GM18858 (cell line): ENCODE measurements around the gene SUGP1.

Experiments used
- ATAC-seq: cut with Tn5 transposase; IDR thresholded peaks from one replicate; pipeline ENCODE4 v1.9.1; 2021; ENCODE audit not compliant: unreplicated experiment

SUGP1 gene

DNA sequence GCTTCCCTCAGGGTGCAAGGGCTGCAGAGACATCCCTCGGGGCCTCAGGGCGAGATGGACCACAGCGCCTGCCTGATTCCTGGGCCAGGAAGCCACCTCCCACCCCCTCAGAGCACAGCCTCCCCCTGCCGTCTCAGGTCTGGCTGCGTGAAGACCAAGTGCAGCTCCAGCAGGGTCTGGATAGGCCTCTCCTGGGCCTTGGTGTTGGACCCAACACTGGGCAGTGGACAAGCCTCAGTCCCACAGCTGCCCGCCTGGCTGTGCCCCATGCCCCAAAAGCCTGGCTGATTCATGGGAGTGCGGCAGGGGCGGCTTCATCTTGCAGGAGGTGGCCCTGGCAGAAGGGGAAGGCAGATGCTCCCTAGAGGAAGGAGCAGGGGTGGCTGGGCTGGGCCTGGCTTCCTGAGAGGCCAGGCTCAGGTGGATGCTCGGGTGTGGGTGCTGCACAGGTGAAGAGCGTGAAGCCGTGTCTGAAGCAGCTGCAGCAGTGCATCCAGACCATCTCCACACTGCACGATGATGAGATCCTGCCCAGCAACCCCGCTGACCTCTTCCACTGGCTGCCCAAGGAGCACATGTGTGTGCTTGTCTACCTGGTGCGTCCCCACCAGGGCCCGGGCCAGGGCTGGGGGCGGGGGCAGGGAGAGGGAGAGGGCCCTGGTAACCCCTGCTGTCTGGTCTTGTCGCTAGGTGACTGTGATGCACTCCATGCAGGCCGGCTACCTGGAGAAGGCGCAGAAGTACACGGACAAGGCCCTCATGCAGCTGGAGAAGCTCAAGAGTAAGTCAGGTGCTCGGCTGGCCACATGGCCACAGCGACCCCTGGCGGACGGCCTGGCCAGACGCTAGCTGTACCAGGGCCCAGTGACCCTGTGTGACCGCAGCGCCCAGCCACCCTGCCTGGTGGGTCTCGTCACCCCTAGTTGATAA lies 22.0 kb upstream of the SUGP1 start:
- no peak for ATAC-seq

GRCh38 chr19:19341026-19341425 lies 20.7 kb upstream of the SUGP1 start:
- ATAC-seq, result no peak

GRCh38 chr19:19338082-19338481 lies 17.8 kb upstream of the SUGP1 start:
- ATAC-seq, result no peak

DNA sequence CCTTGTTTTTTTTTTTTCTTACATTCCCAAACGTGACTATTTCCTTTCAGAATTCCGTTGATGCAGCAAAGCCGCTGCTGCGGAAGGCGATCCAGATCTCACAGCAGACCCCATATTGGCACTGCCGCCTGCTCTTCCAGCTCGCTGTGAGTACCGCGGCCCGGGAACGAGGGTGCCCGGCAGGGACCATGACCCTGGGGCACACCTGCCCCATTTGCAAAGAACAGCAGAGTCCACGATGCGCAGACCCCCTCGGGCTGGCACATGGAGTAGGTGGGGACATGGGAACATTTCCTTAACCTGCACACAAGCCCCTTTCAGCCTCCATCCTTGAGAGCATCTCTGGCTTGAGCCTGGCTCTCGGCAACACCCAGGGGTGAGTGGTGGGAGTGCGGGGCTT lies 16.8 kb upstream of the SUGP1 start:
- no peak for ATAC-seq

GRCh38 chr19:19336597-19336996 lies 16.3 kb upstream of the SUGP1 start:
- no peak for ATAC-seq

DNA sequence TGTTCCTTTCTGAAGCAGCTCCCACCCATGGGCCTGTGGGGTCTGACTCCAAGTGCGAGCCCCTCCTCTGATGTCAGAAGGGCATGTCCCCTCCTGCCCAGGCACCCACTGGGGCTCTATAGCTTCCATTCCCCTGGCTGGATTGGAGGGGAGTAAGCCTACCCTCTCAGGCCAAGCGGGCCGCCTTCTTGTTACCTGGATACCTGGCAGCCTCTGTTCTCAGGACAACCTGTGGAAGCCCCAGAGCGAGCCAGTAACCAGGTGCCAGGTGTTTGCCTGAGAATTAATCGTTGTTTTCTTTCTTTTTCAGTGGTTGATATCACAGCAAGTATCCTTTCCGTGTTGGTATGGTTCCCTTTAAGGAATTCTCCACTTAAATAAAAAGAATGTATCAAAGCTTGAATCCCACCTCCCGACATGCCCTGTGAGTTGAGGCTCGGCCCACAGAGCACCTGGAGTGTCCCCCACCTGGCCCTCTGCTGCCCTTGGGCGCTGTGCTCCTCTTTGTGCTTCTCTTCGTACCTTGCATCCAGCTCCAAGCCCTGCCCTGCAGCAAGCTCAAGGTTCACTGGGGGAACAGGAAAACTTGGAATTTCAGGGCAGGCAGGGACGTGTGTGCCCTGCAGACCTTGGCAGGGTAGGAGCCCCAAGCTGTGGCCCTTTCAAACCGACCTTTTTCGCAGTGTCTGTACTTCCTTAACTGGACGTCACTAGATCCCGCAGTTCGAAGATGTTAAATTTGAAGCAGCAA lies 15.3 kb upstream of the SUGP1 start:
- no peak for ATAC-seq

- no peak for ATAC-seq
These were observed 14.7 kb upstream of the SUGP1 start for GRCh38 chr19:19334989-19335344.

DNA sequence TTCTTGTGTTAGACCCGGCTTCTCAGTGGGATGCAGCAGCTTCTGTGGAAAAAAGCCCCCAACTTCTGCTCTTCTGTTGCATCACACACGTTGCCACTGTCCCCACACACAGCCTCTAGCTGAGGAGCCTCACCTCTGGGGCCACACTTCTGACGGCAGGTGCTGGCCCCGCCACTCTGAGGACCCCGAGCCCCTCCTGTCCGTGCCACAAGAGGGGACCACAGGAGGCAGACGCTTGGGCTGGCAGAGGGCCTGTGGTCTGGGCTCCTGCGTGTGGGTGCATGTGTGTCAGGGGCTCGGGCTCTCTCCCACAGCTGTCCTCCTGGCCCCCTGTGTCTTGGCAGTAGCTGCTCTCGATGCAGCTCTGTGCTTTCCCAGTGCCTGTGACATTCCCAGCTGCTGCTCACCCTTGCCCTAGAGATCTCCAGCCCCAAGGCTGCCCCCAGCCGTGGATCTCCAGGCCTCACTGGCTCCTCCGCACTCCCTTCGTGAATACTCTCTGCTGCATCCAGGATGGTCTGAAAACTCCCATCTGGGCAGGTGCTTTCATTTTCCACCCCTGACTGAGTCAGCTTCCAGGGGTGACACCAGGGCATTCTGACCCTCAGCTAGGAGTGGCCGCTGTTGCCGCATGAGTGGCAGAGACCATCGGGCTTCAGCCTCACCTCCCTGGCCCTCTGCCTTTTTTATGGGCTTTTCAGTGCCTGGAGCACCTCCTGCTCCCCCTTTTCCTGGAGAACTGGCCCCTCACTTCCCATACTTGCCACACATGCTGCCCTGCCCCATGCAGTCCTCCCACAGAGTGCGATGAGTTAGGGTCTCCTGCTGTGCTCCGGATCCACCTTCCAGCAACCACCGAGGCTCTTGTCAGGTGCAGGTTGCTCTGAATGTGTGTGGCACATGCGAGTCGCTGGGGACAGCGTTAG lies 14.0 kb upstream of the SUGP1 start:
- ATAC-seq, result no peak

GRCh38 chr19:19329126-19329525 lies 8.8 kb upstream of the SUGP1 start:
- no peak for ATAC-seq

DNA sequence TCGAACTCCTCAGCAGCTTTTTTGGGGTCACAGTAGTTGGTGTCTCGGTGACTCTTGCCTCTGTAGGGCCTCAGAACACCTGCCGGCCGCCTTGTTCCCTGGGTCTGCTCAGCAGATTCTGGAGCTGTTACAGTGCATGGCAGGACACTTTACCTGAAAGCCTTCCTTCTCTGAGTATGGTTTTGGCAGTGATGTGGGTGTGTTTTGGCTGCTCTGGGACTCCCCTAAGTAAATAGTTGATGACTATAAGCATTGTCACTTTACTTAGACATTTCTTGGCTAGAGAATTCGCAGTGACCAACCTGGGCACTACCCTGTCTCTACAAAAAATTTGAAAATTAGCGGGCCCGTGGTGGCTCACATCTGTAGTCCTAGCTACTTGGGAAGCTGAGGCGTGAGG lies 7.4 kb upstream of the SUGP1 start:
- ATAC-seq, result no peak

DNA sequence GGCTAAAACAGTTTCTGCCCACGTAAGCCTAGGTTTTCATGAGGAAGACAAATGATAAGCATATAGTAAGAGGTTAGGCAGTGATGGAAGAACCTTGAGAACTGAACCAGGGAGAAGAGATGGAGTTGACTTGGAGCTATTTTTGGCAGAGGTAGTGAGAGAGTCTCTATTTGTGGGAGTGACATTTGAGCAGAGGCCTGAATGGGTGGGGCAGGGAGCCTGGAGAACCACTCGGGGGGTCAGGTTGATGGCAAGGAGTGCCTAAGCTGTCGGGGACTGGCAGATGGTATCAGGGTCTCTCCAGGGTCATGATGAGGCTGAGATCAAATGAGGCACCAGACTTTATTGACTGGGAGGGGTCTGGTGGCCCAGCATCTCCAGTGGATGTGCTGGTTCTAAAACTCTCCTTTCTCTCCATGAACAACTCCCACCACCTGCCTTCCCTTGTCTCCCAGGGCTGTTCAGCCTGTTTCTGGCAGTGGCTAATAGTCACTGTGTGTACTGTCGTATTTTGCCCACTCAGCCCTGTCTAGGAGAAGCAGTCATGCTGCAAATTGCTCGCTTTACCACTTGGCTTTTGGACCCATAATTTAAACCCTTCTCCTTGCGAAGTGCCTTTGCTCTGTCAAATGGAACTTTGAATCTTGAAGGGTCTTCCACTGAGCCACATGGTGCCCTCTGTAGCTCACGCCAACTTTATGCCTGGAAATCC lies 3.9 kb upstream of the SUGP1 start:
- no peak for ATAC-seq

- no peak for ATAC-seq
These were observed 850 bp upstream of the SUGP1 start for GRCh38 chr19:19321141-19321577.

- ATAC-seq, result no peak
These were observed 463 bp downstream of the SUGP1 start for GRCh38 chr19:19319732-19320360.

DNA sequence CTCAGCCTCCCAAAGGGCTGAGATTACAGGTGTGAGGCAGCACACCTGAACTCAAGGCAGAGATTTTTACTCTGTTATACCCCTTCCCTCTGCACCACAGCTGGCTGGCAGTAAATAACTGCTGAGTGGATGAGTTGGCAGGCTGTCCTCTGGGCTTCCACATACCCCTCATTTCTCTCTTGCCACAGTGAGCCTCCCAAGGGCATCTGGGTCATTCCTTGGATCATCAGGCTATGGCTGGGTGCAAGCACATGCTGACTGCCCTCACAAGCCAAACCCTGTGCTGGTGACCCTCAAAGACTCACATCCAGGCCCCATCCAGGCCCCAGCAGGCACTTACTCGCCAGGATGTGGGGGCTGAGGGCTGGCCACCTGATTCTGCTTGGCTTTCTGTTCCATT lies 4.2 kb downstream of the SUGP1 start:
- ATAC-seq, result no peak

- ATAC-seq, result no peak
These were observed 4.9 kb downstream of the SUGP1 start for GRCh38 chr19:19315444-19315843.

- ATAC-seq, result no peak
These were observed 11.9 kb downstream of the SUGP1 start for GRCh38 chr19:19308373-19308772.

GRCh38 chr19:19306191-19306590 lies 14.1 kb downstream of the SUGP1 start:
- no peak for ATAC-seq

GRCh38 chr19:19305696-19306095 lies 14.6 kb downstream of the SUGP1 start:
- no peak for ATAC-seq

- no peak for ATAC-seq
These were observed 15.2 kb downstream of the SUGP1 start for GRCh38 chr19:19305066-19305465.
